HUES64 (cell line): ENCODE results near the gene SMS. TPM values are rescaled to one million over a fixed set of nuclear protein-coding genes. Genes with fewer than 3 reads are reported as not detected.

Experiments
- H3K27ac ChIP-seq: 2 replicates; pipeline ENCODE4 v1.7.0; 2013; ENCODE audit warnings: low read depth, low read length, inconsistent platforms
- H3K27me3 ChIP-seq: 2 replicates; pipeline ENCODE4 v1.6.1; 2013; ENCODE audit warnings: mild to moderate bottlenecking, low read length; ENCODE audit not compliant: insufficient read depth
- H3K36me3 ChIP-seq: 2 replicates; pipeline ENCODE4 v1.6.1; 2013; ENCODE audit warnings: mild to moderate bottlenecking, low read length; ENCODE audit not compliant: insufficient read depth
- H3K4me1 ChIP-seq: 2 replicates; pipeline ENCODE4 v1.6.1; 2013; ENCODE audit warnings: mild to moderate bottlenecking, low read length, moderate library complexity; ENCODE audit not compliant: insufficient read depth
- H3K4me3 ChIP-seq: 2 replicates; pipeline ENCODE4 v1.5.1; 2013; ENCODE audit warnings: mild to moderate bottlenecking, low read length, moderate library complexity
- H3K9ac ChIP-seq: 2 replicates; pipeline ENCODE4 v1.6.1; 2013; ENCODE audit warnings: mild to moderate bottlenecking, low read depth, low read length
- H3K9me3 ChIP-seq: 2 replicates; pipeline ENCODE4 v1.6.1; 2013; ENCODE audit warnings: low read depth, low read length; ENCODE audit not compliant: insufficient read depth
- WGBS: fragments of 150-250, 120-280 bp; methylation state at CpG from one replicate; pipeline ENCODE4 v1.1.7; 2013; ENCODE audit warnings: missing lambda C conversion rate; 5-methylcytosine and 5-hydroxymethylcytosine counted together
- polyA plus RNA-seq, 2 experiments: library from polyadenylated mRNA; stranded (reverse); fragments of 50-300 nt; gene quantifications; one replicate each; pipeline ENCODE4 v1.2.3, GENCODE V29; 2013

The SMS gene
- 146 TPM for polyA plus RNA-seq (2013, experiment 1 of 2)
- polyA plus RNA-seq (2013, experiment 2 of 2): 141 TPM

DNA sequence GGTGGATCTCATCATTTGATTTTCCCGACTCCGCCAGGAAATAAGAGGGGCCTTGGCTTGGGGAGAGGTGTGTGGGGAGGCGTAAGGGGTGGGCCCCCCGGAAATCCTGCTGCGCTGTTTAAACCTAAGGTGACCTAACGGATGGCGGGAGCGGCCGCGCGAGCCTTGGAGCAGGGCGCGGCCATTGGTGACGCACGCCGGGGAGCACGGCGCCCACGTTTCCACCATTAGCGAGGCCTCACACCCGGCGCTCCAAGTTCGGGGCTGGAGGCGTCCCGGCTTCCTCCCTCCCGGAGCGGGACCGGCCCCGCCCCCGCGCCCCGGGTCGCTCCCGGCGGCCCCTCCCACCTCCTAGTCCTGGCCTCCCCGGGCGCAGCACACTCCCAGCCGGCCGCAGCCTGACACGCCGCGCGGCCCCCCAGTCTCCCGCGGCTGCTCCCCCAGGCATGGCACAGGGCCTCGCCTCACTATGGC is at the start of gene SMS:
Gene SMS, plus strand, starts transcription at position 354 of the 474 bp plus-strand sequence. Its CDS starts 116 bp downstream, at position 470.
- Histone ChIP-seq H3K4me3 (peak within 1 kb of the TSS; percentile 74), H3K4me1 (peaks cover 22% of the 10 kb centered on the region), H3K9me3 (no peaks in the 10 kb centered on the region), H3K36me3 (no peaks in the 10 kb centered on the region; the same call in 1 of the 2 replicates), H3K9ac (peak within 1 kb of the TSS; percentile 82), H3K27ac (peak within 1 kb of the TSS; percentile 68), H3K27me3 (no peaks in the 10 kb centered on the region)
- WGBS: under 1% methylated on average over 46 of the region's 46 CpGs

GRCh38 chrX:21905313-21905712 is 35.2 kb upstream of the SMS start:
- peak overlapping the region; percentile 79 for H3K27ac ChIP-seq

GRCh38 chrX:21905953-21906352 is 34.6 kb upstream of the SMS start:
- peaks cover 24% of the 10 kb centered on the region for H3K4me1 ChIP-seq
- peak overlapping the region; percentile 64 for H3K27ac ChIP-seq
- no peaks in the 10 kb centered on the region for H3K9me3 ChIP-seq
- H3K27me3 ChIP-seq: no peaks in the 10 kb centered on the region
- no peak overlapping the region for H3K9ac ChIP-seq
- no peaks in the 10 kb centered on the region for H3K36me3 ChIP-seq
- WGBS: 96% methylated on average over 2 of the region's 3 CpGs
- H3K4me3 ChIP-seq: no peak overlapping the region

More at GRCh38 chrX:21905313-21905712, 35.2 kb upstream of the SMS start:
- H3K4me3 ChIP-seq: no peak overlapping the region
- peak overlapping the region; percentile 2; the same call in 1 of the 2 replicates for H3K9ac ChIP-seq
- no peaks in the 10 kb centered on the region for H3K36me3 ChIP-seq
- H3K27me3 ChIP-seq: no peaks in the 10 kb centered on the region
- WGBS: 61% methylated on average over 1 of the region's 2 CpGs
- no peaks in the 10 kb centered on the region for H3K9me3 ChIP-seq
- H3K4me1 ChIP-seq: peaks cover 24% of the 10 kb centered on the region

DNA sequence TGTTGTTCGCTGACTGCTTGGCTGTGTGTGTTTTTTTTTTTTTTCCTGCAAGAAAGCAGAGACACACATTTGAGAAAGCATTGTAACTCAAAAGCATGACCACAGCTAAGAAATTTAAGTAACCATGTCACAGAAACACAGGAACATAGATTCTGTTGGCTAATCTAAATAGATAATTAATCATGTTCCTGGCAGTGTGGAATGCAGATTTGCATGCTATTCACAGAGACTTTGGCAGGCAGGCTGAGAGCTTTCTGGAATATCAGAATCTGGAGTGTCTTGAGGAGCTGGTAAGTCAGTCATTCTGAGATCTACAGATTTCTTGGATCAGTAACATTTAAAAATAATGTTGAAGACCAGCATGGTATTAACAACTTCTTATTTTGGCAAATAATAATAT is 33.2 kb upstream of the SMS start:
- 71% methylated on average over 1 of the region's 1 CpG for WGBS
- no peaks in the 10 kb centered on the region for H3K27me3 ChIP-seq
- peaks cover 24% of the 10 kb centered on the region for H3K4me1 ChIP-seq
- H3K9ac ChIP-seq: no peak overlapping the region
- no peaks in the 10 kb centered on the region for H3K9me3 ChIP-seq
- H3K27ac ChIP-seq: no peak overlapping the region
- H3K4me3 ChIP-seq: no peak overlapping the region
- no peaks in the 10 kb centered on the region for H3K36me3 ChIP-seq

DNA sequence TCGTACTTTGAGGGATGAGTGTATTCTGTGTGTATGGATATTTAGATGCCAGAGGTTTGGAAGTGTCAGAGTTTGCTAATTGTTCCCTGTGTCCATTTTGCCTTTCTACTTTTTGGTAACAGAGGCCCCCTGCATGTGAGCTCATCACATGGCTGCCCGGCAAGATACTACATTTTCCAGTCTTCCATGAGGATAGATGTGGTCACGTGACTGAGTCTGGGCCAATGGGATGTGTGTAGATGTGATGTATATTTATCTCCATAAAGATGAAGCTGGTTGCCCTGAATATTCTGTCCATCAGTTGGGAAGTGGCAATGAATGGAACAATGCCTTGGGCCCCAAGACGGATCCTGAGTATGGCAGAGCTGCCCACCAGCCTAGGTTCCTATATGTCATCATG is 29.0 kb upstream of the SMS start:
- Histone ChIP-seq H3K9ac (no peak overlapping the region), H3K9me3 (no peaks in the 10 kb centered on the region), H3K4me1 (peaks cover 8% of the 10 kb centered on the region), H3K27me3 (no peaks in the 10 kb centered on the region), H3K4me3 (no peak overlapping the region), H3K36me3 (no peaks in the 10 kb centered on the region), H3K27ac (no peak overlapping the region)
- WGBS: 100% methylated on average over 4 of the region's 4 CpGs

GRCh38 chrX:21912220-21912619 is 28.3 kb upstream of the SMS start:
- no peaks in the 10 kb centered on the region for H3K9me3 ChIP-seq
- no peaks in the 10 kb centered on the region for H3K36me3 ChIP-seq
- no peaks in the 10 kb centered on the region for H3K27me3 ChIP-seq
- H3K9ac ChIP-seq: no peak overlapping the region
- H3K27ac ChIP-seq: no peak overlapping the region
- 97% methylated on average over 1 of the region's 1 CpG for WGBS
- peaks cover 3% of the 10 kb centered on the region for H3K4me1 ChIP-seq
- H3K4me3 ChIP-seq: no peak overlapping the region

- no peaks in the 10 kb centered on the region for H3K36me3 ChIP-seq
These were observed 27.5 kb upstream of the SMS start for GRCh38 chrX:21912989-21913388.

DNA sequence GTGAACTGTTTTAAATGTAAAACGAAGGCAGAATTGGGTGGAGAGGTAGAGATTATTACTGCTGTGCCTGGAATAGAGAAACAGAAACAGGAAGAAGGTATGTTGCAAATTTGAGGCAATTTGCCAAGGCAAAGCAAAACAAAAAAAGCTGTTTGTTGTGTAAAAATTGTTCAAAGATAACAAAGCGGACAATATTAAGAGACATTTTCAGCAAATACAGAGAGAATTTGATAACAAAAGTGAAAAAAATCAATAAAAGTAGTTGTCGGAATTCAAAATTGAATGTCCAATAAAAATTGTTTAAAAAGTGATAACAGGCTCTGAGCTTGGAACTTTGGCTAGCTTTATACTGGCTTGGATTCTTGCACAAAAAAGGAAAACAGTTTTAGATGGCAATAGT is 14.4 kb upstream of the SMS start:
- Histone ChIP-seq H3K27ac (peak overlapping the region; percentile 88), H3K36me3 (no peaks in the 10 kb centered on the region), H3K27me3 (no peaks in the 10 kb centered on the region), H3K9ac (peak overlapping the region; percentile 33; the same call in 1 of the 2 replicates), H3K9me3 (no peaks in the 10 kb centered on the region), H3K4me1 (peaks cover 19% of the 10 kb centered on the region), H3K4me3 (no peak overlapping the region)
- WGBS: 85% methylated on average over 3 of the region's 3 CpGs

More at GRCh38 chrX:21912989-21913388, 27.5 kb upstream of the SMS start:
- Histone ChIP-seq H3K4me3 (no peak overlapping the region), H3K9ac (no peak overlapping the region), H3K27me3 (no peaks in the 10 kb centered on the region), H3K9me3 (no peaks in the 10 kb centered on the region), H3K4me1 (no peaks in the 10 kb centered on the region), H3K27ac (no peak overlapping the region)
- WGBS: 87% methylated on average over 4 of the region's 4 CpGs

- H3K9me3 ChIP-seq: no peaks in the 10 kb centered on the region
- H3K4me1 ChIP-seq: peaks cover 19% of the 10 kb centered on the region
- no peaks in the 10 kb centered on the region for H3K27me3 ChIP-seq
- 54% methylated on average over 5 of the region's 6 CpGs for WGBS
- peak overlapping the region; percentile 88 for H3K27ac ChIP-seq
- H3K9ac ChIP-seq: peak overlapping the region; percentile 35; the same call in 1 of the 2 replicates
- H3K4me3 ChIP-seq: no peak overlapping the region
- H3K36me3 ChIP-seq: no peaks in the 10 kb centered on the region
These were observed 13.8 kb upstream of the SMS start for GRCh38 chrX:21926527-21927278.

- Histone ChIP-seq H3K36me3 (no peaks in the 10 kb centered on the region), H3K4me1 (peaks cover 19% of the 10 kb centered on the region), H3K27ac (no peak overlapping the region), H3K4me3 (no peak overlapping the region), H3K9me3 (no peaks in the 10 kb centered on the region), H3K27me3 (no peaks in the 10 kb centered on the region), H3K9ac (no peak overlapping the region)
- WGBS: 96% methylated on average over 4 of the region's 4 CpGs
These were observed 11.3 kb upstream of the SMS start for GRCh38 chrX:21929209-21929608.

DNA sequence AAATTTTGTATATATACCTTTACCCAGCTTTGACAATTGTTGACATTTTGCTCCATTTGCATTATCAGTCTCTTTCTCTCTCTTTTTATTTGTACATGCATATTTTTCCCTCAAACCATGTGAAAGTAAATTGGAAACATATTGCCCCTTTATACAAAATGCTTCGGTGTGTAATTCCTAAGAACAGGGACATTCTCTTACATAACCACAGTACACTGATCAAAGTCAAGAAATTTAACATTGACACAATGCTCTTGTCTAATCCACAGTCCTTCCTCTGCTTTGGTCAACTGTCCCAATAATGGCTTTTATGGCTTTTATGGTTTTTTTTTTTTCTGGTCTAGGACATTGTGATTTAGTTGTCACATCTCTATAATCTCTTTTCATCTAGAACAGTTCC is 9.5 kb upstream of the SMS start:
- H3K4me3 ChIP-seq: no peak overlapping the region
- H3K9ac ChIP-seq: no peak overlapping the region
- H3K36me3 ChIP-seq: no peaks in the 10 kb centered on the region
- no peaks in the 10 kb centered on the region for H3K9me3 ChIP-seq
- WGBS: 95% methylated on average over 1 of the region's 1 CpG
- H3K27ac ChIP-seq: no peak overlapping the region
- no peaks in the 10 kb centered on the region for H3K27me3 ChIP-seq
- peaks cover 19% of the 10 kb centered on the region for H3K4me1 ChIP-seq
